HG03571 (cell line): Measurements from ENCODE around the gene ARMH4.
"Not testable (repeated sequence)": the region's sequence is repeated elsewhere in the genome, so short reads cannot be mapped to it uniquely, and the experiment has no call there.

ENCODE experiments used
- ATAC-seq: cut with Tn5 transposase; IDR thresholded peaks from one replicate; pipeline ENCODE4 v1.9.1; 2021; ENCODE audit not compliant: unreplicated experiment

Gene ARMH4

GRCh38 chr14:58145936-58146335 lies 6.1 kb downstream of the ARMH4 start:
- ATAC-seq, result no peak

- ATAC-seq, result no peak
These were observed 8.9 kb downstream of the ARMH4 start for GRCh38 chr14:58143106-58143505.

GRCh38 chr14:58141893-58142292 lies 10.1 kb downstream of the ARMH4 start:
- no peak for ATAC-seq

GRCh38 chr14:58138714-58139482 lies 13.1 kb downstream of the ARMH4 start:
- no peak for ATAC-seq

GRCh38 chr14:58138031-58138713 lies 13.8 kb downstream of the ARMH4 start:
- no peak for ATAC-seq

GRCh38 chr14:58133739-58134138 lies 18.3 kb downstream of the ARMH4 start:
- no peak for ATAC-seq

- ATAC-seq, result no peak
These were observed 20.6 kb downstream of the ARMH4 start for GRCh38 chr14:58131386-58131785.

GRCh38 chr14:58130116-58130782 lies 21.8 kb downstream of the ARMH4 start:
- no peak for ATAC-seq

- ATAC-seq, result no peak
These were observed 22.8 kb downstream of the ARMH4 start for GRCh38 chr14:58129208-58129607.

GRCh38 chr14:58128416-58128815 lies 23.6 kb downstream of the ARMH4 start:
- ATAC-seq, result no peak

- not testable (repeated sequence) for ATAC-seq
These were observed 29.5 kb downstream of the ARMH4 start for GRCh38 chr14:58122546-58122945.

GRCh38 chr14:58121530-58122186 lies 30.4 kb downstream of the ARMH4 start:
- ATAC-seq, result no peak

- no peak for ATAC-seq
These were observed 32.6 kb downstream of the ARMH4 start for GRCh38 chr14:58119381-58119780.

- no peak for ATAC-seq
These were observed 33.8 kb downstream of the ARMH4 start for GRCh38 chr14:58118097-58118815.

GRCh38 chr14:58109744-58110143 lies 42.3 kb downstream of the ARMH4 start:
- no peak for ATAC-seq

- no peak for ATAC-seq
These were observed 43.3 kb downstream of the ARMH4 start for GRCh38 chr14:58108717-58109116.

GRCh38 chr14:58107947-58108552 lies 44.0 kb downstream of the ARMH4 start:
- ATAC-seq, result no peak

GRCh38 chr14:58107041-58107440 lies 45.0 kb downstream of the ARMH4 start:
- ATAC-seq, result no peak

- ATAC-seq, result no peak
These were observed 45.6 kb downstream of the ARMH4 start for GRCh38 chr14:58106446-58106845.

- ATAC-seq, result no peak
These were observed 47.2 kb downstream of the ARMH4 start for GRCh38 chr14:58104808-58105207.
